ENCODE measurements around the gene CD22. TPM values are rescaled to one million over a fixed set of nuclear protein-coding genes. Genes with fewer than 3 reads are reported as not detected.
A peak's percentile ranks its signal among the peaks of the same experiment; 100 is the strongest.

Gene CD22
- total RNA-seq, 1 donor from 2014 or later, result 4.7 TPM

DNA sequence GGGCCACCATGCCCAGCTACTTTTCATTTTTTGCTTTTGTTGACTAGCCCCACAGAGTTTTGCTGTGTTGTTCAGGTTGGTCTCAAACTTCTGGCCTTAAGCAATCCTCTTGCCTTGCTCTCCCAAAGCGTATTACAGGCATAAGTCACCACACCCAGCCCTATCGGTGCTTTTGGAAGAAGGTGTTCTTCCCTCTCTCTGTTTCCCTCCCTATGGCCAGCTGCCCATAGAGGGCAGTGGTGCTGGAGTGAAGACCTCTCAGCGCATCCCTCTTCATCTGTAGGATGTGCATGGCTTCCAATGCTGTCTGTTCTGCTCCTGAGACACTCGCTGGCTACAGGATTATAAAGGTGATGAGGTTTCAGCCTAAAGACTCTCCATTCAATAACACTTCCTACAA, 1.3 kb upstream of the CD22 start:
- H3K27ac Mint-ChIP-seq, result no peak overlapping the region
- no peak overlapping the region for H3K4me3 Mint-ChIP-seq
- no peaks in the 10 kb centered on the region for H3K27me3 Mint-ChIP-seq (ENCODE audit: insufficient read depth)
- H3K9me3 Mint-ChIP-seq, result no peaks in the 10 kb centered on the region
- no peaks in the 10 kb centered on the region for H3K36me3 Mint-ChIP-seq (ENCODE audit: low read depth)
- intact Hi-C loops (cut with micrococcal nuclease), result no loop called here
- H3K4me1 Mint-ChIP-seq (ENCODE audit: low read depth), result peaks cover 11% of the 10 kb centered on the region
- no peak for DNase-seq (ENCODE audit: low spot score)

DNA sequence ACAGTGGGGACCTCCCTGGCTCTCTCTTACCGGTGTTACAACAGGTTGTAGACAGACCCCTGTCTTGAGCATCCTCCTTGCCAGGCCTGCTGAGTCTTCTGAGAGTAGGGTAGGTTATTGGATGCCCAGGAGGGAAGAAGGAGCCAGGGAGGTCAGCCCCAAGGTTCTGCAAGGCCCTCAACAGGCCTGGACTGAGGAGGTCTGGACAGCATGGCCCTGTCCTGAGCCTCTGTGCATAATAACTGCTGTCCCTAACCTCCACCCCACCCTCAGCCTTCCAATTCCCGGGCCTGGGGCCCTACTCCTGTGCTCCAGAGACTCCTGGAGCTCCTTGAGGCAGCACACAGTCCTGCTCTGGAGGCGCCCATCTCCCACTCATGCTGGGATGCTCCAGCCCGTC, 336 bp downstream of the CD22 start:
- Mint-ChIP-seq H3K27me3 (ENCODE audit: insufficient read depth) (no peaks in the 10 kb centered on the region), H3K9me3 (no peaks in the 10 kb centered on the region), H3K36me3 (ENCODE audit: low read depth) (no peaks in the 10 kb centered on the region), H3K4me1 (ENCODE audit: low read depth) (peaks cover 28% of the 10 kb centered on the region), H3K27ac (no peak overlapping the region), H3K4me3 (peak overlapping the region; percentile 28)
- DNase-seq (ENCODE audit: low spot score), result no peak
- intact Hi-C loops (cut with micrococcal nuclease), result no loop called here

DNA sequence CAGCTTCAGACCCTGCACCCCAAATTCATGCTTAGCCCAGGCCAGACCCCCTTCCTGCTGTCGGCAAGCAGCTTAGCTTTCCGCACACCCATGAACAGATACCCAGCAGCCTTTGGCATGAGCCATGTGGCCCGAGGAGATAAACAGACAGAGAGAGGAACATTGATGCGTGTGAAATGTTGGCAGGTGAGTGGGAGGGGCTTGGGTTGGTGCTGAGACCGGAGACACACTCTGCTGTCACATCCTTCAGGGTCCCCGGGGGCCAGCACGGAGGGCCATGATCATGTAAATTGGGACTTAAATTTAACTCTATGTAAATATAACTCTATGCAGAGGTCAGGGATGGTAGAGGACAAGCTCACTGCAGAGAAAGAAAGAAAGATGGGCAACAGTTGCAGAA, 1.5 kb downstream of the CD22 start:
- no peak overlapping the region for H3K27ac Mint-ChIP-seq
- no peaks in the 10 kb centered on the region for H3K36me3 Mint-ChIP-seq (ENCODE audit: low read depth)
- H3K27me3 Mint-ChIP-seq (ENCODE audit: insufficient read depth), result no peaks in the 10 kb centered on the region
- H3K9me3 Mint-ChIP-seq, result no peaks in the 10 kb centered on the region
- intact Hi-C loops (cut with micrococcal nuclease), result no loop called here
- no peak for DNase-seq (ENCODE audit: low spot score)
- peaks cover 38% of the 10 kb centered on the region for H3K4me1 Mint-ChIP-seq (ENCODE audit: low read depth)
- H3K4me3 Mint-ChIP-seq, result no peak overlapping the region

DNA sequence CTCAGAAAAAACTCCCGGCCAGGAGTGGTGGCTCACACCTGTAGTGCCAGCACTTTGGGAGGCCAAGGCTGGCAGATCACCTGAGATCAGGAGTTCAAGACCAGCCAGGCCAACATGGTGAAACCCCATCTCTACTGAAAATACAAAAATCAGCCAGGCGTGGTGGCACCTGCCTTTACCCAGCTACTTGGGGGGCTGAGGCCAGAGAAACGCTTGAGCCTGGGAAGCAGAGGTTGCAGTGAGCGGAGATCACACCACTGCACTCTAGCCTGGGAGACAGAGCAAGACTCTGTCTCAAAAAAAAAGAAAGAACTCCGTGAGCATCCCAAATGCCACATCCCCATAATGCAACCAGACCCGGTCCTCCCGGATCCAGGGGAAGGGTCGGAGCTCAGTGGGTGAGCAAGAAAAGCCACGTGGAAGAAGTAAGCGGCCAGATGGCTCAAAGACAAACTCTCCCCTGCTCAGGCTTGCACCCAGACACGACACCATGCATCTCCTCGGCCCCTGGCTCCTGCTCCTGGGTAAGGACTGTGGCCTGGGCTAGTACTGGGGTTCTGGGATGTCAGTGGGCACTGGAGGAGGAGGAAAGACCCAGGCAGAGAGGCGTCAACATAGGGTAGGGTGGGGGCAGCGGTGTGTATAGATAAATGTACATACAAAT, 2.7 kb downstream of the CD22 start:
- H3K4me1 Mint-ChIP-seq (ENCODE audit: low read depth), result peaks cover 38% of the 10 kb centered on the region
- H3K36me3 Mint-ChIP-seq (ENCODE audit: low read depth), result no peaks in the 10 kb centered on the region
- no peaks in the 10 kb centered on the region for H3K9me3 Mint-ChIP-seq
- DNase-seq (ENCODE audit: low spot score), result no peak
- no peaks in the 10 kb centered on the region for H3K27me3 Mint-ChIP-seq (ENCODE audit: insufficient read depth)
- no peak overlapping the region for H3K4me3 Mint-ChIP-seq
- no peak overlapping the region for H3K27ac Mint-ChIP-seq
- intact Hi-C loops (cut with micrococcal nuclease), result no loop called here

DNA sequence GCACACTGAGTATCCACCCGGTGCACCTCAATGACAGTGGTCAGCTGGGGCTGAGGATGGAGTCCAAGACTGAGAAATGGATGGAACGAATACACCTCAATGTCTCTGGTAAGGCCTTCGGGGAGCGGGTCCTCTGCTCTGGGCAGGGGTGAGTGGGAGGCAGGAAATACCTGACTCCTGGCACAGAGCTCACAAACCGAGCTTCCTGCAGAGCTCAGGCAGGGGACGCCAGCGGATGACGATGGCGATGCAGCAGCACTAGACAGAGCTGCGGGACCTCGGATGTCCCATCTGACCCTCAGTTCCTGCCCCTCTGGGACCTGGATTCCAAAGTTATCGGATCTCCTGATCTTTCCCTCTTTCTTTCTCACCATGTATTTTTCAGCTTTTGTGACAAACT, 3.8 kb downstream of the CD22 start:
- intact Hi-C loops (cut with micrococcal nuclease), result no loop called here
- Mint-ChIP-seq H3K27ac (peak overlapping the region; percentile 41), H3K4me1 (ENCODE audit: low read depth) (peaks cover 38% of the 10 kb centered on the region), H3K9me3 (no peaks in the 10 kb centered on the region), H3K4me3 (no peak overlapping the region), H3K27me3 (ENCODE audit: insufficient read depth) (no peaks in the 10 kb centered on the region), H3K36me3 (ENCODE audit: low read depth) (no peaks in the 10 kb centered on the region)
- DNase-seq (ENCODE audit: low spot score), result no peak

DNA sequence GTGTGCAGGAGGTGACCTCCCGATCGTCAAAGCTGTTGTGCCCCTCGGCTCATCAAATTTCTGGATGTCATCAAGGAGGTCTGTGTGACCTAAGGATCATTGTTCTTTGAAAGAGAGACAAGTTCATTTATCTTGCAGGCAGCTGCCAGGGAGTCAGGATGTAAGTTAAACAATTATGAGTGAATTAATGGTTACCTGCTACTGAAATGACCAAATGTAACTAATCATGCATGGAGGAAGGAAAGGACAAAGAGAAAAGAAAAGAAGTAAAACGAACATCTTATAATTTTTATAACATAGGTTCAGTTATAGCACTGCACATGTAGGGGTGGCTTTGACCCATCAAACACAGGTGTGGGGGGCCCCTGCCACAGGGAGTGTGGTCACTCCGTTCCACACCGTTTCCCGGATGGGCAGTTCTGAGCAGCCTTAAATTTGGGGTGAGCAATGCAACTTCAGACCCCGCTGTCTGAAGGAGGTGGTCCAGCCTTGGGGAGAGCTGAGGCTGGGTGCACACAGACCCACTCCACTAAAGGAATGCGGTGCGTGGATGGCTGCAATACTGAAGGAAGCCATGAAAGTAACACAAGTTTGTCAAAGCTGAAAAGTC, 5.3 kb downstream of the CD22 start:
- H3K4me3 Mint-ChIP-seq, result no peak overlapping the region
- H3K9me3 Mint-ChIP-seq, result no peaks in the 10 kb centered on the region
- H3K27me3 Mint-ChIP-seq (ENCODE audit: insufficient read depth), result no peaks in the 10 kb centered on the region
- DNase-seq (ENCODE audit: low spot score), result no peak
- H3K27ac Mint-ChIP-seq, result no peak overlapping the region
- intact Hi-C loops (cut with micrococcal nuclease), result no loop called here
- peaks cover 30% of the 10 kb centered on the region for H3K4me1 Mint-ChIP-seq (ENCODE audit: low read depth)
- no peaks in the 10 kb centered on the region for H3K36me3 Mint-ChIP-seq (ENCODE audit: low read depth)

DNA sequence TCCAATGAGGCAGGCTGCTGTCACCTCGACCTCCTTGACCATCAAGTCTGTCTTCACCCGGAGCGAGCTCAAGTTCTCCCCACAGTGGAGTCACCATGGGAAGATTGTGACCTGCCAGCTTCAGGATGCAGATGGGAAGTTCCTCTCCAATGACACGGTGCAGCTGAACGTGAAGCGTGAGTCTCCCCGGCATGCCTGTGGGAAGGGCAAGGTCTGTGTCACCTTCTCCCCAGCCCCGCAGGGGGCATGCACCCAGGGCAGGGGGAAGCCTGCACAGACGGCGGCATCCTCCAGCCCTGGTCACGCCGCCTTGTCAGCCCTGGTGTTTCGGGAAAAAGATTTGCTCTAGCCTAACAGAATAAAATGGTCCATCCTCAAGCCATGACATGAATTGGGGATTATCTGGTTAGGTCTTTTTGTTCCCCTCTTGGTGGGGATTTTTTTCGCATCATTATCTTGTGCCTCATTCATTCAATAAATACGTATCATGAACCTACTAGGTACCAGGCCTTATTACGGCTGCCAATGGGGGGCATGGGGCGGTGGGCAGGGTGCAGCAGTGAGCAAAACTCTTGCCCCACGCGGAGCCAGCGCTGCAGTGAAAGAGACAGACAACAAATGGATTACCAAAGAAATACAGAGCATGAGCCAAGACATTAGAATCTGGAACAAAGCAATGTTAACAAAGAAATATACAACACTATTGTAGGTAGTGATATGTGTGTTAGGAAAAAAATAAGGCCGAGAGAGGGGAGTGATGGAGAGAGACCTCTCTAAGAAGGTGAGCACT, 7.4 kb downstream of the CD22 start:
- Mint-ChIP-seq H3K27ac (no peak overlapping the region), H3K36me3 (ENCODE audit: low read depth) (no peaks in the 10 kb centered on the region), H3K4me1 (ENCODE audit: low read depth) (peaks cover 30% of the 10 kb centered on the region), H3K9me3 (no peaks in the 10 kb centered on the region), H3K4me3 (no peak overlapping the region), H3K27me3 (ENCODE audit: insufficient read depth) (no peaks in the 10 kb centered on the region)
- intact Hi-C loops (cut with micrococcal nuclease), result no loop called here
- DNase-seq (ENCODE audit: low spot score), result no peak

DNA sequence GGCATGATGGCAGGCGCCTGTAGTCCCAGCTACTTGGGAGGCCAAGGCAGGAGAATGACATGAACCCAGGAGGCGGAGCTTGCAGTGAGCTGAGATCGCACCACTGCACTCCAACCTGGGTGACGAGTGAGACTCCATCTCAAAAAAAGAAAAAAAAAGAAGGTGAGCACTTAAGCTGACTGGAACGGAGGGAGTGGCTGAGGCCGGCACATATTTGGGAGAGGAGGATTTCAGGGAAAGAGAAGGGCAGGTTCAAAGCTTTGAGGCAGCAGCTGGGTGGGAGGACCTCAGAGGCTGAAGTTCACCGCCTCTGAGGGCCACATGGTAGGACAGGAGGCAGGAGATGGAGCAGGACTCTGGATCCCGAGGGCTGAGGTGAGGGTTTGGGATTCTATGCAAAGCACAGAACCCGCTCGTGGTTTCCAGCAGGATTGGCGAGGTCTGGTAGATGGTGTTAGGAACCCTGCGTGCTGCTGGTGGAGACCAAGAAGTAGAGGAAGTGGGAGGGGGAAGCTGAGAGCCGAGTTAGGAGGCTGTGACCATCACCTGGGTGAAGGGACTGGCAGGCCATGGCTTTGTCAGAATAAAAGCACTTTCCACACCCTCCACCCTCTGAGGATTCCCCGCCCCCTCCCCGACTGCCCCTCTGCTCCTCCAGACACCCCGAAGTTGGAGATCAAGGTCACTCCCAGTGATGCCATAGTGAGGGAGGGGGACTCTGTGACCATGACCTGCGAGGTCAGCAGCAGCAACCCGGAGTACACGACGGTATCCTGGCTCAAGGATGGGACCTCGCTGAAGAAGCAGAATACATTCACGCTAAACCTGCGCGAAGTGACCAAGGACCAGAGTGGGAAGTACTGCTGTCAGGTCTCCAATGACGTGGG, 8.4 kb downstream of the CD22 start:
- Mint-ChIP-seq H3K27ac (no peak overlapping the region), H3K27me3 (ENCODE audit: insufficient read depth) (peaks cover 4% of the 10 kb centered on the region), H3K4me1 (ENCODE audit: low read depth) (peaks cover 30% of the 10 kb centered on the region), H3K9me3 (no peaks in the 10 kb centered on the region), H3K36me3 (ENCODE audit: low read depth) (no peaks in the 10 kb centered on the region), H3K4me3 (no peak overlapping the region)
- no peak for DNase-seq (ENCODE audit: low spot score)
- intact Hi-C loops (cut with micrococcal nuclease), result no loop called here

DNA sequence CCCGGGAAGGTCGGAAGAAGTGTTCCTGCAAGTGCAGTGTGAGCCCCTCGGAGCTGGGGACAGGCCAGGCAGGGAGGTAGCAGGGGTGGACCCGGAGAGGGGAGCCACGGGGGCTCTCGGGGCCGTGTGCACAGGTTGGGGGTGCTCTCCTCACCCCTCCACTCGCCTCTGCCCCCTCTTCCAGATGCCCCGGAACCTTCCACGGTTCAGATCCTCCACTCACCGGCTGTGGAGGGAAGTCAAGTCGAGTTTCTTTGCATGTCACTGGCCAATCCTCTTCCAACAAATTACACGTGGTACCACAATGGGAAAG, 9.0 kb downstream of the CD22 start:
- no peaks in the 10 kb centered on the region for H3K9me3 Mint-ChIP-seq
- peaks cover 24% of the 10 kb centered on the region for H3K4me1 Mint-ChIP-seq (ENCODE audit: low read depth)
- peaks cover 6% of the 10 kb centered on the region for H3K27me3 Mint-ChIP-seq (ENCODE audit: insufficient read depth)
- no peaks in the 10 kb centered on the region for H3K36me3 Mint-ChIP-seq (ENCODE audit: low read depth)
- intact Hi-C loops (cut with micrococcal nuclease), result no loop called here
- DNase-seq (ENCODE audit: low spot score), result no peak
- no peak overlapping the region for H3K27ac Mint-ChIP-seq
- no peak overlapping the region for H3K4me3 Mint-ChIP-seq

DNA sequence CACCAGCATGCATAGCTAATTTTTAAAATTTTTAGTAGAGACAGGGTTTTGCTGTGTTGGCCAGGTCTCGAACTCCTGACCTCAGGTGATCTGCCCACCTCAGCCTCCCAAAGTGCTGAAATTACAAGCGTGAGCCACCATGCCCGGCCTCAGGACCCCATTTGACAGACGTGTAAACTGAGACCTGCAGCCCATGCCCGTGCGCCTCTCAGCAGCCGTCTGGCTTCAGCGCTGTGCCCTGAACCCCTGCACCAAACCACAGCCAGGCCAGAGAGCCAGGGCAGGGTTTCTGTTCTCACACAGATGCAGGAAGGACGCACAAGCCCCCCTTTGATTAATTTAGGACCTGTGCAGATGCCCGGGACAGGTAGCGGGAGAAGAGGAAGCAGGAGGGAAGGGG, 11.4 kb downstream of the CD22 start:
- Mint-ChIP-seq H3K9me3 (no peaks in the 10 kb centered on the region), H3K4me3 (no peak overlapping the region), H3K27me3 (ENCODE audit: insufficient read depth) (peaks cover 6% of the 10 kb centered on the region), H3K36me3 (ENCODE audit: low read depth) (no peaks in the 10 kb centered on the region), H3K27ac (no peak overlapping the region), H3K4me1 (ENCODE audit: low read depth) (peaks cover under 1% of the 10 kb centered on the region)
- no peak for DNase-seq (ENCODE audit: low spot score)
- intact Hi-C loops (cut with micrococcal nuclease), result no loop called here

DNA sequence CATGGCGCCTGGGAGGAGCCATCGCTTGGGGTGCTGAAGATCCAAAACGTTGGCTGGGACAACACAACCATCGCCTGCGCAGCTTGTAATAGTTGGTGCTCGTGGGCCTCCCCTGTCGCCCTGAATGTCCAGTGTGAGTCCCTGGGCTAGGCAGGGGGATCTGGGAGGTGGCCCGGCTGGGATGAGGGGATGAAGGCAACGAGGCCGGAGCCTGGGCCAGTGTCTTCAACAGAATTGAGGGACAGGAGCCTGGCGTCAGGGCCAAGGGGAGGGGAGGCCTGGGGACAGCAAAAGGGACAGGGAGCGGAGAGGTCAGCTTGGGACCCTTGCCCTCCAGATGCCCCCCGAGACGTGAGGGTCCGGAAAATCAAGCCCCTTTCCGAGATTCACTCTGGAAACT, 12.0 kb downstream of the CD22 start:
- H3K9me3 Mint-ChIP-seq, result no peaks in the 10 kb centered on the region
- H3K36me3 Mint-ChIP-seq (ENCODE audit: low read depth), result no peaks in the 10 kb centered on the region
- H3K4me1 Mint-ChIP-seq (ENCODE audit: low read depth), result peaks cover 6% of the 10 kb centered on the region
- intact Hi-C loops (cut with micrococcal nuclease), result no loop called here
- peaks cover 6% of the 10 kb centered on the region for H3K27me3 Mint-ChIP-seq (ENCODE audit: insufficient read depth)
- no peak for DNase-seq (ENCODE audit: low spot score)
- no peak overlapping the region for H3K27ac Mint-ChIP-seq
- H3K4me3 Mint-ChIP-seq, result no peak overlapping the region

DNA sequence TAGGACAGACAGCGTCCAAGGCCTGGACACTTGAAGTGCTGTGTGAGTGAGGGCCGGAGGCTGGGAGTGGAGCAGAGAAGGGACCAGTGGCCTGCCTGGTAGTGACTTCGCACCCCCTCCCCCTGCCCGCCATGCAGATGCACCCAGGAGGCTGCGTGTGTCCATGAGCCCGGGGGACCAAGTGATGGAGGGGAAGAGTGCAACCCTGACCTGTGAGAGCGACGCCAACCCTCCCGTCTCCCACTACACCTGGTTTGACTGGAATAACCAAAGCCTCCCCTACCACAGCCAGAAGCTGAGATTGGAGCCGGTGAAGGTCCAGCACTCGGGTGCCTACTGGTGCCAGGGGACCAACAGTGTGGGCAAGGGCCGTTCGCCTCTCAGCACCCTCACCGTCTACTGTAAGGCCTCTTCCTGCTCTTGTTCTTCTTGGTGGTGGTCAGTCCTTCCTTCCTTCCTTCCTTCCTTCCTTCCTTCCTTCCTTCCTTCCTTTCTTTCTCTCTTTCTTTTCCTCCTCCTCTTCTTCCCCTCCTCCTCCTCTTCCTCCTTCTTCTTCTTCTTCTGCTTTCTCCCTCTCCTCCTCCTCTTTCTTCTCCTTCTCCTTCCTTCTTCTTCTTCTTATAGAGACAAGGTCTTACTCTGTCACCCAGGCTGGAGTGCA, 12.7 kb downstream of the CD22 start:
- Mint-ChIP-seq H3K4me3 (no peak overlapping the region), H3K36me3 (ENCODE audit: low read depth) (no peaks in the 10 kb centered on the region), H3K9me3 (no peaks in the 10 kb centered on the region), H3K4me1 (ENCODE audit: low read depth) (peaks cover 13% of the 10 kb centered on the region), H3K27me3 (ENCODE audit: insufficient read depth) (peaks cover 6% of the 10 kb centered on the region), H3K27ac (no peak overlapping the region)
- DNase-seq (ENCODE audit: low spot score), result no peak
- intact Hi-C loops (cut with micrococcal nuclease), result no loop called here

All from activated T-helper 1 cell treated with anti-CD3 and anti-CD28 coated beads, Interleukin-12 subunit alpha, Interleukin-12 subunit beta, Interleukin-2, Interleukin-4 antibody, amounts not matched to agents 30 ng/mL and 10 ng/mL and 1 ng/mL, durations not matched to agents 14 hours and 24 hours and 36 hours (primary cell).